Kidney epithelial cell (primary cell): Measurements from ENCODE around the gene SYVN1. TPM values are rescaled to one million over a fixed set of nuclear protein-coding genes. Genes with fewer than 3 reads are reported as not detected.

Experiments
- DNase-seq: peaks from one replicate; pipeline ENCODE4 v3.0.0-alpha.2; 2010; ENCODE audit warnings: low read depth
- H3K27me3 ChIP-seq: 2 replicates; pipeline ENCODE4 v1.6.0; 2011; ENCODE audit warnings: low read length; ENCODE audit not compliant: control insufficient read depth, insufficient read depth
- H3K36me3 ChIP-seq: 2 replicates; pipeline ENCODE4 v1.5.1; 2011; ENCODE audit warnings: low read length; ENCODE audit not compliant: control insufficient read depth, insufficient read depth
- H3K4me3 ChIP-seq: 2 replicates; pipeline ENCODE4 v1.5.1; 2011; ENCODE audit warnings: low read depth, mild to moderate bottlenecking, control low read depth, low read length
- CTCF ChIP-seq: IDR thresholded peaks from 2 replicates; pipeline ENCODE4 v1.5.1; 2011; ENCODE audit warnings: mild to moderate bottlenecking, moderate library complexity, low read length, control low read depth, inconsistent platforms; ENCODE audit not compliant: insufficient read depth, poor library complexity, severe bottlenecking
- total RNA-seq: library from RNA; depleted of rRNA; stranded (reverse); fragments of >200 nt; gene quantifications from 2 replicates; pipeline ENCODE4 v1.2.3, GENCODE V29; 2015

The SYVN1 gene
- total RNA-seq, 1 donor from 2014 or later: 31.0 TPM

- TF ChIP-seq CTCF: no peak
- Histone ChIP-seq H3K4me3 (no peak overlapping the region), H3K27me3 (no peaks in the 10 kb centered on the region), H3K36me3 (peaks cover 5% of the 10 kb centered on the region)
- DNase-seq: no peak
These were observed 4.5 kb downstream of the SYVN1 start for GRCh38 chr11:65129649-65130441.

GRCh38 chr11:65128182-65129145 is 5.9 kb downstream of the SYVN1 start:
- no peak overlapping the region for H3K4me3 ChIP-seq
- H3K27me3 ChIP-seq: no peaks in the 10 kb centered on the region
- H3K36me3 ChIP-seq: peaks cover 8% of the 10 kb centered on the region
- no peak for TF ChIP-seq CTCF
- no peak for DNase-seq

DNA sequence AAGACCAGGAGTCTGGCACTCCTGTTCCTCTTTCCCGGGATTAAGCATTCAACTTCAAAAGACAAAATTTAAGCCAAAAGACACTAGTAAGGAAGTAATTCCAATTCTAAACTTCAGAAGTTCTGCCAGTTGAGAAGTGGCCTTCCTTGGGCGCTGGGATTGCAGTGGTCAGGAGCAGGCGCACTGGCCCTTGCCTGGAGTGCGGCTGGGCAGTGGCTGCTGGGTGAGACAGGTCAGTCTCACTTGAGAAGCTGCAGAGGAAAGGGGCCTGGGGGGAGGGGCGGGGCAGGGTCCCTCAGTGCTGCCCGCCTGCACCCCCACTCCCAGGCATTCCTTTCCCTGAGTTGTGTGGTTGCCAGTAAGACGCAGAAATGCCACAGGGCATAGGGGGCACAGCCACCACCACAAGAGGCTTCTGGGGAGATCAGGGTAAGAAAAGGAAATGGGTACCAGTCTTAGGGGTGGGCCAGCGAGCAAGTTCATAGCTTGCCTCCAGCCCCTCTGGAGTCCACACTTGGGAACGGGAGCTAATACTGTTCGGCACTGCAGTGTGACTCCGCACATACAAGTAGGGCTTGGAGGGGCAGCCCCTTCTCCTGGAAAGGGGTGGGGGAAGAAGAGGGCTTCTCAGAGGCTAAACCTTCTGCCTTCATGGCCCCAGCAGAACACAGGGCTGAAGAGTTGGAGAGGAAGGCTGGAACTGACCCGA is 6.7 kb downstream of the SYVN1 start:
- no peak overlapping the region for H3K4me3 ChIP-seq
- no peak for DNase-seq
- TF ChIP-seq CTCF: no peak
- H3K36me3 ChIP-seq: peaks cover 8% of the 10 kb centered on the region
- no peaks in the 10 kb centered on the region for H3K27me3 ChIP-seq

- no peak for DNase-seq
- Histone ChIP-seq H3K4me3 (no peak overlapping the region), H3K27me3 (no peaks in the 10 kb centered on the region), H3K36me3 (peaks cover 8% of the 10 kb centered on the region)
- no peak for TF ChIP-seq CTCF
These were observed 7.6 kb downstream of the SYVN1 start for GRCh38 chr11:65126624-65127274.

GRCh38 chr11:65125197-65126056 is 8.9 kb downstream of the SYVN1 start:
- TF ChIP-seq CTCF: no peak
- DNase-seq: no peak
- Histone ChIP-seq H3K36me3 (peaks cover 9% of the 10 kb centered on the region), H3K27me3 (no peaks in the 10 kb centered on the region), H3K4me3 (no peak overlapping the region)
